NCI-H2196 treated with DMSO at 0.1 percent for 48 hours (cell line): Measurements from ENCODE around the gene SLC4A2.

ENCODE experiments used
- DNase-seq: peaks from one replicate; lab custom pipeline; 2025; ENCODE audit not compliant: unreplicated experiment; lab: John Stamatoyannopoulos, UW

SLC4A2 gene

DNA sequence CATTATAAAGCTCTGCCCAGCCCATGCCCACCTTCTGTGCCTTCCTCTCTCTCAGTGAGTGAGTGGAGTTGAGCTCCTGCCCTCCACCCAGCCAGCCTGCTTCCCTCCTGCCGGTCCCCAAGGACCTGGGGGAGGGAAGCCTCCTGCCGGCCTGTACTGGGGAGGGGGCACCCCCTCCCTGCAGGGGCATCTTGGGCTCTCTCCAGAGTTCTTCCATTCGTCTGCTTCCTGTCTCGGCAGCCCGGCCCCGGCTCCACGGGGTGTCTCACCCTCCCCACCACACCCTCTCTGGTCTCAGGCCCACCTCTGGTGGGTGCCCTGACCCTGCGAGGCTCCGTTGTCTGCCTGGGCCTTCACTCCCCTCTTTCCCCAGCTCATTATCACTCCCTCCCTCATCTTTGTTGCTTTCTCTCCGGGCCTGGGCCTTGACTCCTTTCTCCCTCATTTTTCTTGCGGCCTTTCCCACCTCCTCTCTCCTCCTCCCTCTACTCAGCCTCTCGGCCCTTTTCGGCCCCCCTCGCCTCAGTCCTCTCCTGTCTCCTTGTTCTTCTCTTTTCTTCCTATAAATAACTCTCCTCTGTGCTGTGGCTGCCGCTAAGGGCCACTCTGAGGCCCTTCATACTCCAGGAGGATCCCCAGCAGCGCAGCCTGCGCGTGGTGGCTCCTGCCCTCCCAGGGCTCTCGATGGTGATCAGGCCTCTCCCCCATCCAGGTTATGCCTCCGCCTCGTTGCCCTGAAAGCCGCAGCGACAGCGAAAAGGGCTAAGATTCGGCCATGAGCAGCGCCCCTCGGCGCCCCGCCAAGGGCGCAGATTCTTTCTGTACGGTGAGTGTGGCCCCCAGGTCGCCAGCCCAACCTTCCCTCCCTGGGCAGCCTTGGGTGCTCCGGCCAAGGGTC, 2.1 kb downstream of the SLC4A2 start:
- DNase-seq = no peak

DNA sequence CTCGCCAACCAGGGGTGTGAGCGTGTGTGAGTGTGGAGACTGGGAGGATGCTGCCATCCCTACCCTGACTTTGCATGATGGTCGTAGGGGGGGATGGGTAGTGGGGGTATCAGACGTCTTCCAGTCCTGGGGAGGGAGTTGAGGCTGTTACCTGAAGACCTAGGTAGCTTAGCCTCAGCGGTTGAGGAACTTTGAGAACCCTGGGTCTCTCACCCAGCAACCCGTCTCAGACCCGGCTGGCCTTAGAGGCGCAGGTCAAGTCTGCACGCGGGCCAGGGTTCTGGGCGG, 2.7 kb downstream of the SLC4A2 start:
- no peak for DNase-seq

DNA sequence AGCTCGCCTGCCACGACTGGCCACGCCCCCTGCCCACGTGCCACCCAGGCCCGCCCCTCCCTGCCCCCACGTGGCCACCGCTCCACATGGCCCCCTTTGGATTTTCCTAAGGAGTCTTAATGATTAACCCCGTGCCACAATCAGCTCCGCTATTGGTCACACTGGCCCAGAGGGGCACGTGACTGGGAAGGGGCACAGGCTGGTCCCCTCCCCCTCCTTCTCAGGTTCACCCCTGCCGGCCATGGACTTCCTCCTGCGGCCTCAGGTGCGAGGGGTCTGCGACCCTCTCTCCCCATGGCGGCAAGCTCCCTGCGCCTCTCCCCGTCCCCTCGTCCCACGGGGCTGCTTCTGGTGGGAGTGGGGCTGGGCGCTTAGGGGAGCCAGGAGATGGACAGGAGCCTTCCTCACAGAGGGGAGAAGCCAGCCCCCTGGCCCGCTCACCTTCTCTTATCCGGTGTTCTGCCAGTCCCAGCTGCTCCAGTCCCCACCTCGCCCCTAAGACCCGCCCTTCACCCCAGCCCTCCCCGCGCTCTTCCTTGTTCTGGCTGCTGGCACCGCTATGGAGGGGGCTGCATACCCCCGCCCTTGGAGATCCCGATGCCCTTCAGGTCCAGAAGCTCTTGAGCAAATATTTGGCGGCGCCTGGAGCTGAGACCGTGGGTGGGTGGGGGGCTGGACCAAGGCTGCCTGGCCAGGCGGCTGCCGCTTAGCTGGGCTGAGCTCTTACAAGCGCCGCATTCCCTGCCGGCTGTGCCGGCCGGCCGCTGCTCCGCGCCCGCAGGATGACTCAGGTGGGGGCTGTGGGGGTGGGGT, 3.2 kb downstream of the SLC4A2 start:
- DNase-seq = no peak

DNA sequence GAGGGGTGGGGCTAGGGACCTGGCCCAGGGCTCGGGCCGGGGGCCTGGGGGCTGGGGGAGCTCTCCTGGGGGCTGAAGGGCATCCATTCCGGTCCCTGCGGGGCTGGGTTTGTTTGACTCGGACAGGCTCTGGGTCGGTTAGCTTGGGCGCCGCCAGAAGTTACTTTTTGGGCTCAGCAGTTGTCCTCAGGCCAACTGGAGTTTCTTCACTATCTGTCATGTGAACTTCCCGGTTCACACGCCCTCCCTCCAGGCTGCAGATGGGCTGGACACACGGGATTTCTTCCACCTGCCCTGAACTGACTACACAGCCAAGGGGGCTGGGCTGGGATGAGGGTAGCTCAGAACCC, 3.8 kb downstream of the SLC4A2 start:
- DNase-seq = no peak

DNA sequence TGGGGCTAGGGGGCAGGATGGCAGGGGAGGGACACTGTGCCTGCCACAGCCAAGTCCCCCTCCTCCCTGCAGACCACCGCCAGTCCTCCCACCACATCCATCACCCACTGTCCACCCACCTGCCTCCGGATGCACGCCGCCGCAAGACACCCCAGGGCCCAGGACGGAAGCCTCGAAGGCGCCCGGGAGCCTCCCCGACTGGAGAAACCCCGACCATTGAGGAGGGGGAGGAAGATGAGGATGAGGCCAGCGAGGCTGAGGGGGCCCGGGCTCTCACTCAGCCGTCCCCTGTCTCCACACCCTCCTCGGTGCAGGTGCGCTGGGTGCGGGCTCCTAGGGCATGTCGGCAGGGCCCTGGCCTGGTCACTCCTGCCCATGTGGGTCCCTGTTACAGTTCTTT, 5.1 kb downstream of the SLC4A2 start:
- no peak for DNase-seq

DNA sequence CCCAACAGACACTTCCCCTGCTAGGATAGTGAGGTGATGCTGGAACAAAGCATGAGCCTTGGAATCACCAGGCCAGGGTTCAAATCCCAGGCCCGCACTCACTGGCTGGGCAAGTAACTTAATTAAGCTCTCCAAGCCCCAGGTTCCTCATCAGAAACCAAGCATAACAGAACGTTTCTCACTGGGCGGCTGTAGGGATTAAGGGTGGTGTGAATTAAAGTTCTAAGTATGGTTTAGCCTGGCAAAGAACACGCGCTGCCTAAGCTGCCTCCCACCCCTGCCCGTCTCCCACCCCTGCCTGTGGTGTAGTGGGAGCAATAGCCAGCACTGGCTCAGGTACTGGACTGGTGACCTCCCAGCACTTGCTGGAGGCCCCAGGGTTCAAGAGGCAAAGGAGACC, 5.6 kb downstream of the SLC4A2 start:
- DNase-seq = no peak

DNA sequence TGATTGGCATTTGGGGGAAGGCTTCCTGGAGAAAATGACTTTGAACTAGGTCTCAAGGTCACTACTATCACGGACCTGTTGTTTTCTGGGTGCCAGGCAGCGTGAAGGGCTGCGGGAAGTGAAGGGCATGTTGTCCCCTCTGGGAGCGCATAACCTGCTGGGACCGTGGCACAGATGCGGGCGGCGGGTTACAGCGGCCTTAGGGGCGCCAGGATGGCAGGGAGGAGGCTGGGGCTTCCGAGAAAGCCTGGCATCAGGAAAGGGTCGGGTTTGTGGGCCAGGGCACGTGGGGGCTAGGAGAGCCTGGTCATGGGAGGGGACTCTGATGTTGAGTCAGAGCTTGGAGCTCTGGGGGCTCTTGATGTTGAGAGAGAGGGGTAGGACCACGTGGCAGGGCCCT, 6.1 kb downstream of the SLC4A2 start:
- no peak for DNase-seq

DNA sequence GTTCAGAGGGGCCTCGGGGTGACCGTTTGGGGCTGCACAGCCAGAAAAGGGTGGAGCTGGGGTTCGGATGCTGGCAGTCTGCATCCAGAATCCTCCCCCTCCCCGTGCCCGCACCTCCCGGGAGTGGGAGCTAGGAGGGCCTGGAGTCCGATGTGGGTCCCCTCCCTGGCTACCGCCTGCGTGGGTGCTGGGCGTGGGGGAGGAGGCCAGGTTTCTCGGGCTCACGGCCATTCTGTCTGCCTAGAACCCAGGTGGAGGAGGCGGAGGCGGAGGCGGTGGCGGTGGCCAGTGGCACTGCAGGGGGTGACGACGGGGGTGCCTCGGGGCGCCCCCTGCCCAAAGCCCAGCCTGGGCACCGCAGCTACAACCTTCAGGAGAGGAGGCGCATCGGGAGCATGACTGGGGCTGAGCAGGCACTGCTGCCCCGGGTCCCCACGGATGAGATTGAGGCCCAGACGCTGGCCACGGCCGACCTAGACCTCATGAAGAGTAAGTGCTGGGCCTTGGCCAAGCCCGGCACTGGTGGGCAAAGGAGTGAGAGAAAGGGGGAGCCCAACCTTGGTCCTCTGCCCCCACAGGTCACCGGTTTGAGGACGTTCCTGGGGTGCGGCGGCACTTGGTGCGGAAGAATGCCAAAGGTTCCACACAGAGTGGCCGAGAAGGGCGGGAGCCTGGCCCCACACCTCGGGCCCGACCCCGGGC, 7.0 kb downstream of the SLC4A2 start:
- DNase-seq = no peak

DNA sequence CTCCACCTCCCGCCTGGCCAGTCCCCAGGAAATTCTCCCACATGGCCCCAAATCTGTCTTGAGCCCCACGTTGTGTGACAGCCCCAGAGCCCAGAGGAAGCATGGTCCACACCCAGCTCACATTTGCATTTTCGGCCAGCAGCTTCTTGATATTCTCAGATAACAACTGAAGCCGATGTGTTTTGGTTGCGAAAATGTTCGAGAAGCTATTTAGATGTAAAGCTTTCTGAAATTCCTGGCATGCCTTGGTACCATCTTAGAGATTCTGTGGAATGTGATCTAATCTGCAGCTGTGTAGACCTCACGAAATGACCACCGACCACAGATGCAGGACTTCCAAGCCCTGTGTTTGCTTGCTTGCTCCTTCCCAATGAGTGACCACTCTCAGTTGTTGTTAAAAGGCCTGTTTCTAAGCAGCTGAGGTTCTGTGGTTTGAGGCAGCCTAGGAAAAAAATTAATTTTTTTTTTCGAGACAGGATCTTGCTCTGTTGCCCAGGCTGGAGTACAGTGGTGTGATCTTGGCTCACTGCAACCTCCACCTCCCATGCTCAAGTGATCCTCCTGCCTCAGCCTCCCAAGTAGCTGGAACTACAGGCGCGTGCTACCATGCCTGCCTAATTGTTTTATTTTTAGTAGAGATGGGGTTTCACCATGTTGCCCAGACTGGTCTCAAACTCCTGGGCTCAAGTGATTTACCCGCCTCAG, 8.8 kb downstream of the SLC4A2 start:
- no peak for DNase-seq

DNA sequence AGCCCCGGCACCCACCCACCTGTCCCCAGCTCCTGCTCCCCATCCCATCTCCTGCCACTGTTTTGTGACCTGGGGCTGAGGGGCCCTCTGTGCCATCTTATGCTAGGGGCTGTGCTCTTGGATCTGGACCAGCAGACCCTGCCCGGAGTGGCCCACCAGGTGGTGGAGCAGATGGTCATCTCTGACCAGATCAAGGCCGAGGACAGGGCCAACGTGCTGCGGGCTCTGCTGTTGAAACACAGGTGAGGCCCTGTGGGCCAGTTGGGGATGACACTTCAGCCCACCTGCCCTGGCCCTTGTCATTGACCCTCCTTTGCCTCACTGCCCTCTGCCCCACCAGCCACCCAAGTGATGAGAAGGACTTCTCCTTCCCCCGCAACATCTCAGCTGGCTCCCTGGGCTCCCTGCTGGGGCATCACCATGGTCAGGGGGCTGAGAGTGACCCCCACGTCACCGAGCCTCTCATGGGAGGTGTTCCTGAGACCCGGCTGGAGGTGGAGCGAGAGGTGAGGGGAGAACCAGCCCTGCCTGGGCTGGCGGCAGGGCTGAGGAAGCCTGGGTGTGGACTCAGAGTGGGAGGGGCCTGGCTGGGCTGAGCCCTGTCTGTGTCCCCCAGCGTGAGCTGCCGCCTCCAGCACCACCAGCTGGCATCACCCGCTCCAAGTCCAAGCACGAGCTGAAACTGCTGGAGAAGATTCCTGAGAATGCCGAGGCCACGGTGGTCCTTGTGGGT, 10.6 kb downstream of the SLC4A2 start:
- no peak for DNase-seq

DNA sequence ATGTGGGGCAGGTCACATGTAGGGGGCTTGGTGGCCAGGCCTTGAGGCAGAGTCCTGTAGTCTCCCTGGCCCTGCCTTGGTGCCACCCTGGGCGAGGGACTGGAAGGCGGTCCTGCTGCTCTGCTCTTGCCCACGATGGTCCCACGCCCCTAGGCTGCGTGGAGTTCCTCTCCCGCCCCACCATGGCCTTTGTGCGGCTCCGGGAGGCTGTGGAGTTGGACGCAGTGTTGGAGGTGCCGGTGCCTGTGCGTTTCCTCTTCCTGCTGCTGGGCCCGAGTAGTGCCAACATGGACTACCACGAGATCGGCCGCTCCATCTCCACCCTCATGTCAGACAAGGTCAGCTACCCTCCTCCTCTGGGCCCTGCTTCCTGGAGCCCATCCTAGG, 11.2 kb downstream of the SLC4A2 start:
- DNase-seq = no peak

DNA sequence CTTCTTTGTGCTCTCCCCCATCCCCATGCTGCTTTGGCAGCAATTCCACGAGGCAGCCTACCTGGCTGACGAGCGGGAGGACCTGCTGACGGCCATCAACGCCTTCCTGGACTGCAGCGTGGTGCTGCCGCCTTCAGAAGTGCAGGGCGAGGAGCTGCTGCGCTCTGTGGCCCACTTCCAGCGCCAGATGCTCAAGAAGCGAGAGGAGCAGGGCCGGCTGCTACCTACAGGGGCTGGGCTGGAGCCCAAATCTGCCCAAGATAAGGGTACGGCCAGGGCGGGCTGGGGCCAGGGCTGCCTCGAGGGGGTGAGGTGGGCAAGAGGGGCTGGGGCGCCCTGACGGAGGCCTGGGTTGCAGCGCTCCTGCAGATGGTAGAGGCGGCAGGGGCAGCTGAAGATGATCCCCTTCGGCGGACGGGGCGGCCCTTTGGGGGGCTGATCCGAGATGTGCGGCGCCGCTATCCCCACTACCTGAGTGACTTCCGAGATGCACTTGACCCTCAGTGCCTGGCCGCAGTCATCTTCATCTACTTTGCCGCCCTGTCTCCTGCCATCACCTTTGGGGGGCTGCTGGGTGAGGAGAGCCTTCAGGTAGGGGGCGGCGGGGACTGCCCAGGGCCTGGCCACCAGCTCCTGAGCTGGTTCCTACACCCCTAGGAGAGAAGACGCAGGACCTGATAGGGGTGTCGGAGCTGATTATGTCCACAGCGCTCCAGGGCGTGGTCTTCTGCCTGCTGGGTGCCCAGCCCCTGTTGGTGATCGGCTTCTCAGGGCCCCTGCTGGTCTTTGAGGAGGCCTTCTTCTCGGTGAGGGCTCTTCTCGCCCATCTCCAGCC, 11.9 kb downstream of the SLC4A2 start:
- no peak for DNase-seq

DNA sequence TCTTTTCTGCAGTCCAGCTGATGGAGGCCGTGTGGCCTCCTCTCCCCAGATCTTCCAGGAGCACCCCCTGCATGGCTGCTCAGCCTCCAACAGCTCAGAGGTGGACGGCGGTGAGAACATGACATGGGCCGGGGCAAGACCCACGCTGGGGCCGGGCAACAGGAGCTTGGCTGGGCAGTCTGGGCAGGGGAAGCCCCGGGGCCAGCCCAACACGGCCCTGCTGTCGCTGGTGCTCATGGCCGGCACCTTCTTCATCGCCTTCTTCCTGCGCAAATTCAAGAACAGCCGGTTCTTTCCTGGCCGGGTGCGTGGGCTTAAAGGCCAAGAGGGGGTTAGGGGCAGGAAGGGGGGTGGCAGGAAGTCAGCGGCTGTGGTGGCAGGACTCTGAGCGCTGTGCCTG, 14.6 kb downstream of the SLC4A2 start:
- no peak for DNase-seq

DNA sequence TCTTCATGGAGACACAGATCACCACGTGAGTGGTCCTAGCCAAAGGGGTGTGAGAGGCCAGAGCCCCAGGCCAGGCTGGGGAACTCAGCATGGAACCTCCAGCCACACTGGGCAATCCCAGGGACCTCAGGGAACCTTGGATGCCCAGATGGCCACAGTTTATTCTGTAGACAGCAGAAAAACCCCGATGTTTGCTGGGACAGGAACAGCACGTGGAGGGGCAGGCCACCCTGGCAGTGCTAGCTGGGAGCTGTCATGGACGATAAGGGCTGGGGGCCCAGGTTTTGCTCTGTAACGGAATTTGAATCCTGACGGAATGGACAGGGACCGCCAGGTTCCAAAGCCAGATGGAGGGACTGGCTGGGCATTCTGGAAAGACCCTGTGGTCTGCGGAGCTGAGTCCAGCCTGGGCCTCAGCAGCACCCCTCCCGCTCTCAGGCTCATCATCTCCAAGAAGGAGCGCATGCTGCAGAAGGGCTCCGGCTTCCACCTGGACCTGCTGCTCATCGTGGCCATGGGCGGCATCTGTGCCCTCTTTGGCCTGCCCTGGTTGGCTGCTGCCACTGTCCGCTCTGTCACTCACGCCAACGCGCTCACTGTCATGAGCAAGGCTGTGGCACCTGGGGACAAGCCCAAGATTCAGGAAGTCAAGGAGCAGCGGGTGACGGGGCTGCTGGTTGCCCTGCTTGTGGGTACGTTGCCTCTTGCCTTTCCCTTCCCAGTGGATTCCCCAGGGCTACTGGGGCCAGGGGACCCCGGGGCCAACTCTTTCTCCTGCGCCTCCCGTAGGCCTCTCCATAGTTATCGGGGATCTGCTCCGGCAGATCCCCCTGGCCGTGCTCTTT, 15.7 kb downstream of the SLC4A2 start:
- DNase-seq = no peak

DNA sequence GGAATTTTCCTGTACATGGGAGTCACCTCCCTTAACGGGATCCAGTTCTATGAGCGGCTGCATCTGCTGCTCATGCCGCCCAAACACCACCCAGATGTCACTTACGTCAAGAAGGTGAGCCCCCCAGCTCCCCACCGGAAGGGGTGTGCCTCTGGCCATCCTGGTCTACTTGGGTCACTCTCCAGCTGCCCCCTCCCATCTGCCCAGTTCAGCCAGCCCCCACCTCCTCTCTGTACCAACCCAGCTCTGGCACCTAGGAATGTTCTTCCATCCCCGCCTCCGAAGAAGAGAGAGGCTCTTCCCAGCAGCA, 16.2 kb downstream of the SLC4A2 start:
- DNase-seq = no peak

DNA sequence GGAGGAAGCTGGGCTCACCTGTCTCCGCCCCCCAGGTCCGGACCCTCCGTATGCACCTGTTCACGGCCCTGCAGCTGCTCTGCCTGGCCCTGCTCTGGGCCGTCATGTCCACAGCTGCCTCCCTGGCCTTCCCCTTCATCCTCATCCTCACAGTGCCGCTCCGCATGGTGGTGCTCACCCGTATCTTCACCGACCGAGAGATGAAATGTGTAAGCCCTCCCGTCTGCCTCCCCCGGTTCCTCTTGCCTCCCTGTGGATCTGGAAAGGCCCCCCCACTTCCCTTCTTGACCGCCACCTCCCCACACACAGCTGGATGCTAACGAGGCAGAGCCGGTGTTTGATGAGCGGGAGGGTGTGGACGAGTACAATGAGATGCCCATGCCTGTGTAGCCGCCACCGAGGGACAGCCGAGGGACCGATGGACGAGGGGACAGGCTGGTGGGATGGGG, 16.6 kb downstream of the SLC4A2 start:
- DNase-seq = no peak

DNA sequence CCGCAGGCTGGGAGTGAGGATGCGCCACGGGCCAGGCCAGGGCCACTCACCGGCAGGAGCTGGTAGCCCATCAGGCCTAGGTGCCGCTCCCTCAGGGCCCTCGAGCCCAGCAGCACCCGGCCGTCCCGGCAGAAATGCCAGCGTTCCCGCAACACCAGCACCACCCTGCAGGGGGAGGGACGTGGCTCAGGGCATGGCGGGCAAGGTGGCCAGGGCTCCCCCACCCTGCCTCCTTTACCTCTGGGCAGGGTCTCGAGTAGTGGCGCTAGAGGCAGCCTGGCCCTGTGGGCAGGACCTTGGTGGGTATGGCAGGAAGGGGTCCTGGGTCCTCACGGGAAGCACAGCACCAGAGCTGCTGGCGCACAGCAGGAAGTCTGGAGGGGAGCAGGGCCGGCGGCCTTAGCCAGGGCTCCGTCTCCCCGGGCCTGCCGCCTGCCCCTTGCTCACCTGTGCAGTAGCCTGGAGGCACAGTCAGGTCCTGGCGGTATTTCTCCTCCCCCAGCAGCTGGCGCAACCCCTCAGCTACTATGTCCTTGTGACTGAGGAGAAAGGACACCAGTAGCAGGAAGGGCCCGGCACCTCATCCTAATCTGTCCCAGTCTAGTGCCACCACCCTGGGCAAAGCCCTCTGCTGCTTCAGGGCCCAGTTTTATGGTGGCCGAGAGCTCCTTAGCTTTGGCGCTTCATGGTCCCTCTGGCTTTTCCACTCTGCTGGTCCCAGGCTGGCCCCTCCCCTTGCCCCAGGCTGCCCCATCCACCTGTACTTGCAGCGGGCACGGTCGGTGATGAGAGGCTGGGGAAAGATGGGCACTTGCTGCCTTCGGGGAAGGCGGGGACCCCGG, 17.7 kb downstream of the SLC4A2 start:
- DNase-seq = no peak

DNA sequence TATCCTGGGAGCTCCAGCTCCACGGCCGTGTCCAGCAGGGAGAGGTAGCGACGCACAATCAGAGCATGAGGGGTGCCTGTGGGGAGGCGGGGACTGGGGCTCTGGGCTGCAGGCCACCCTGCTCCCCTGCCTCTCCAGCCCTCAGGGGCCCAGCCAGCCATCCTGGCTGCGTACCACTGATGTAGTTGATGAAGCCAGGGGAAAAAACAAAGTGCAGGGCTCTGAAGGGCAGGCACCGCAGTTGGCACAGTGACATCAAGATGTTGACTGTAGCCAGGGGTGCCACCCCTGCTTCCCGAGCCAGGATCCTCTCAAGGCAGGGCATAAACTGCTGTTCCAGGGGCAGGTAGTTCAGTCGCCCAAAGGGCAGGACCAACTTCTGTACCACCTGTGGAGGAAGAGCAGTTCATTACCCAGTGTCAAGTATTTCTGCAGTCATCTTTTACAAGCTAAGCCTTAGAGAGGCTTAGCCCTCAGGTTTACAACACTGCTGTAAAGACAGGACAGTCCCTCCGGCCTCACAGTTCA, 18.4 kb downstream of the SLC4A2 start:
- DNase-seq = no peak
